HEK293T (cell line): ENCODE data around the gene DQX1.
"Not testable (repeated sequence)": the region's sequence is repeated elsewhere in the genome, so short reads cannot be mapped to it uniquely, and the experiment has no call there.

Experiments
- CTCF ChIA-PET: fragments of 350-600 bp; formaldehyde crosslinking; extraction: SDS; loops from one replicate; lab custom pipeline; 2021; ENCODE audit warnings: antibody characterized with exemption, inconsistent platforms; lab: Yijun Ruan, JAX
- POLR2A ChIA-PET: fragments of 350-600 bp; formaldehyde crosslinking; extraction: SDS; loops from one replicate; lab custom pipeline; 2020; ENCODE audit warnings: antibody characterized with exemption, inconsistent platforms; lab: Yijun Ruan, JAX
- DNase-seq: peaks from one replicate; pipeline ENCODE4 v3.0.0; 2012; ENCODE audit warnings: mixed read lengths; ENCODE audit errors: extremely low spot score
- ARNT ChIP-seq: fragments of 450-650 bp; IDR thresholded peaks from 2 replicates; pipeline ENCODE4 v1.6.1; 2017; ENCODE audit warnings: mild to moderate bottlenecking
- BHLHE40 ChIP-seq: fragments of 450-650 bp; IDR thresholded peaks from 2 replicates; pipeline ENCODE4 v1.6.1; 2016; ENCODE audit warnings: mild to moderate bottlenecking, moderate library complexity, borderline replicate concordance
- CTBP1 ChIP-seq: fragments of 450-650 bp; IDR thresholded peaks from 2 replicates; pipeline ENCODE4 v1.6.1; 2016; ENCODE audit warnings: borderline replicate concordance
- ELF4 ChIP-seq: fragments of 450-650 bp; IDR thresholded peaks from 2 replicates; pipeline ENCODE4 v1.6.1; 2017; ENCODE audit warnings: antibody characterized with exemption
- FOXA1 ChIP-seq: fragments of 450-650 bp; IDR thresholded peaks from 2 replicates; pipeline ENCODE4 v1.6.1; 2016; ENCODE audit warnings: mild to moderate bottlenecking
- FOXK2 ChIP-seq: fragments of 450-650 bp; IDR thresholded peaks from 2 replicates; pipeline ENCODE4 v1.6.1; 2016; ENCODE audit warnings: mild to moderate bottlenecking
- FOXM1 ChIP-seq: fragments of 450-650 bp; IDR thresholded peaks from 2 replicates; pipeline ENCODE4 v1.6.1; 2017; ENCODE audit warnings: mild to moderate bottlenecking, borderline replicate concordance
- HDGF ChIP-seq: fragments of 450-650 bp; IDR thresholded peaks from 2 replicates; pipeline ENCODE4 v1.6.1; 2017; ENCODE audit warnings: antibody characterized with exemption, borderline replicate concordance
- L3MBTL2 ChIP-seq: fragments of 450-650 bp; conservative IDR thresholded peaks from 2 replicates; pipeline ENCODE4 v1.6.1; 2016; ENCODE audit warnings: mild to moderate bottlenecking
- LEF1 ChIP-seq: fragments of 450-650 bp; IDR thresholded peaks from 2 replicates; pipeline ENCODE4 v1.6.1; 2017; ENCODE audit warnings: mild to moderate bottlenecking, borderline replicate concordance
- NFRKB ChIP-seq: fragments of 450-650 bp; IDR thresholded peaks from 2 replicates; pipeline ENCODE4 v1.6.1; 2016; ENCODE audit warnings: mild to moderate bottlenecking, moderate library complexity
- PKNOX1 ChIP-seq: fragments of 450-650 bp; IDR thresholded peaks from 2 replicates; pipeline ENCODE4 v1.6.1; 2016
- SP1 ChIP-seq: fragments of 450-650 bp; IDR thresholded peaks from 2 replicates; pipeline ENCODE4 v1.6.1; 2017
- SUZ12 ChIP-seq: fragments of 450-650 bp; IDR thresholded peaks from 2 replicates; pipeline ENCODE4 v1.6.1; 2016; ENCODE audit warnings: mild to moderate bottlenecking
- TARDBP ChIP-seq: fragments of 450-650 bp; IDR thresholded peaks from 2 replicates; pipeline ENCODE4 v1.6.1; 2016
- ZNF384 ChIP-seq: fragments of 450-650 bp; IDR thresholded peaks from 2 replicates; pipeline ENCODE4 v1.6.1; 2016

The DQX1 gene

GRCh38 chr2:74493546-74493945 lies 32.5 kb downstream of the DQX1 start:
- ChIA-PET CTCF (no interaction called here), POLR2A (interaction anchor here (1.0 to 1.7 kb wide), 5 partner anchors 10 to 28 kb away, joined by 4 read pairs; partner anchors contain the start of genes MRPL53 and PCGF1)
- no peak for DNase-seq
- TF ChIP-seq SP1, result no peak
- TF ChIP-seq ZNF384, result no peak
- no peak for TF ChIP-seq ELF4
- no peak for TF ChIP-seq FOXK2
- no peak for TF ChIP-seq L3MBTL2
- no peak for TF ChIP-seq HDGF
- no peak for TF ChIP-seq TARDBP
- TF ChIP-seq SUZ12, result no peak
- TF ChIP-seq FOXM1, result no peak

GRCh38 chr2:74491648-74492544 lies 34.1 kb downstream of the DQX1 start:
- DNase-seq, result no peak
- CTCF ChIA-PET, result no interaction called here

GRCh38 chr2:74489906-74490305 lies 36.1 kb downstream of the DQX1 start:
- no peak for DNase-seq
- TF ChIP-seq LEF1 (no peak), FOXK2 (no peak), L3MBTL2 (no peak), BHLHE40 (no peak)
- POLR2A ChIA-PET, result interaction anchor here (1.1 kb wide), 1 partner anchor 17 kb away, joined by 4 read pairs; the partner anchor contains the start of gene PCGF1
- CTCF ChIA-PET, result interaction anchor here (0.8 kb wide), 1 partner anchor 107 kb away, joined by 3 read pairs; no protein-coding TSS in a partner anchor

More at GRCh38 chr2:74491648-74492544, 34.1 kb downstream of the DQX1 start:
- POLR2A ChIA-PET, result no interaction called here
- TF ChIP-seq LEF1 (no peak), ELF4 (no peak), L3MBTL2 (no peak), ZNF384 (no peak), NFRKB (no peak), TARDBP (no peak), HDGF (no peak), CTBP1 (no peak), SP1 (no peak), PKNOX1 (no peak), FOXA1 (no peak), FOXM1 (no peak), ARNT (no peak), SUZ12 (no peak), BHLHE40 (no peak), FOXK2 (no peak)

- TF ChIP-seq SUZ12, result no peak
- no peak for TF ChIP-seq SP1
- TF ChIP-seq FOXM1, result no peak
- no peak for TF ChIP-seq LEF1
- no peak for TF ChIP-seq FOXK2
- TF ChIP-seq PKNOX1, result no peak
- no peak for TF ChIP-seq FOXA1
- TF ChIP-seq ELF4, result no peak
- POLR2A ChIA-PET, result interaction anchor here (1.1 kb wide), 1 partner anchor 18 kb away, joined by 4 read pairs; the partner anchor contains the start of gene PCGF1
- DNase-seq, result no peak
- CTCF ChIA-PET, result no interaction called here
Measured at GRCh38 chr2:74488643-74489481, 37.2 kb downstream of the DQX1 start.

- TF ChIP-seq BHLHE40, result no peak
- no peak for TF ChIP-seq L3MBTL2
- ChIA-PET CTCF (no interaction called here), POLR2A (no interaction called here)
- DNase-seq, result no peak
Measured at GRCh38 chr2:74486141-74486540, 39.9 kb downstream of the DQX1 start.

- POLR2A ChIA-PET, result interaction anchor here (0.8 to 4.1 kb wide), 8 partner anchors 11 to 105 kb away, joined by 5 to 46 read pairs (median 16); partner anchors contain the start of genes AUP1, HTRA2, MRPL53 and PCGF1
- CTCF ChIA-PET, result interaction anchor here (0.9 to 1.2 kb wide), 3 partner anchors 25 to 48 kb away, joined by 3 to 5 read pairs (median 3); partner anchors contain the start of gene WBP1
- DNase-seq, result not testable (repeated sequence)
Measured at GRCh38 chr2:74483675-74484164, 42.3 kb downstream of the DQX1 start.
